ENCODE results near the gene TBXAS1. TPM values are rescaled to one million over a fixed set of nuclear protein-coding genes. Genes with fewer than 3 reads are reported as not detected.

The TBXAS1 gene
- total RNA-seq, 1 donor from 2014 or later, result 3.8 TPM

DNA sequence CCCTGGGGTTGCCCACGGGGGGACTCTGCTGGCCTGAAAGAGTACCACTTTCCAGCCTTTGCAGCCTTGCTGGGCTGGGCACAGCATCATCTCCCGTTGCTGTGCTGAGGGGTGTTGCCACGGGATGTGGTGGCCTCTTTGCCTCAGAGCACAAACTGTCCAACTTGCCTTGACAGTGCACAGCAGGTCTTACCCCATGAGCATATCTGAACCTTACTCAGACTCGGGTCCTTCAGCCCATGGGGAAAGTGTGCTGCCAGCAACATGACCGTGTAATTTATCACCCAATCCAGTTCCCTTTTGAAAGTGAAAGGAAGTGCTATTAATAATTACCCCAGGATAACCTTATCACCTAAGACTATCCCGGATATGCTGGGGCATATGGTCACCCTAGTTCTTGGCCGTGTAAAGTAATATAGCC is 46.8 kb downstream of the TBXAS1 start:
- no peak overlapping the region for H3K27ac ChIP-seq
- peaks cover 0 to 3% of the 10 kb centered on the region in 2 donors for H3K4me1 ChIP-seq
- no peaks in the 10 kb centered on the region for H3K9me3 ChIP-seq
- H3K36me3 ChIP-seq, result no peaks in the 10 kb centered on the region
- intact Hi-C loops (cut with DNase I), result no loop called here
- no peak for TF ChIP-seq CTCF (IDR thresholded peaks at IDR 0.05)
- H3K27me3 ChIP-seq, result no peaks in the 10 kb centered on the region
- H3K4me3 ChIP-seq, result no peak overlapping the region
- peak in 1 of 2 donors; percentile 58 for DNase-seq (ENCODE audit: low spot score in 2 of 2)

- Histone ChIP-seq H3K27me3 (no peaks in the 10 kb centered on the region), H3K4me3 (no peak overlapping the region), H3K4me1 (no peaks in the 10 kb centered on the region), H3K27ac (no peak overlapping the region), H3K9me3 (no peaks in the 10 kb centered on the region), H3K36me3 (no peaks in the 10 kb centered on the region)
- DNase-seq (ENCODE audit: low spot score in 2 of 2), result peak in 1 of 2 donors; percentile 19
- no peak for TF ChIP-seq CTCF (IDR thresholded peaks at IDR 0.05)
- intact Hi-C loops (cut with DNase I), result no loop called here
Measured at GRCh38 chr7:139876622-139877283, 47.7 kb downstream of the TBXAS1 start.

GRCh38 chr7:139883814-139884213 is 54.8 kb downstream of the TBXAS1 start:
- Histone ChIP-seq H3K4me1 (no peaks in the 10 kb centered on the region), H3K27ac (no peak overlapping the region), H3K27me3 (no peaks in the 10 kb centered on the region), H3K4me3 (no peak overlapping the region), H3K36me3 (no peaks in the 10 kb centered on the region), H3K9me3 (no peaks in the 10 kb centered on the region)
- no peak for DNase-seq (ENCODE audit: low spot score in 2 of 2)
- intact Hi-C loops (cut with DNase I), result no loop called here
- no peak for TF ChIP-seq CTCF (IDR thresholded peaks at IDR 0.05)

DNA sequence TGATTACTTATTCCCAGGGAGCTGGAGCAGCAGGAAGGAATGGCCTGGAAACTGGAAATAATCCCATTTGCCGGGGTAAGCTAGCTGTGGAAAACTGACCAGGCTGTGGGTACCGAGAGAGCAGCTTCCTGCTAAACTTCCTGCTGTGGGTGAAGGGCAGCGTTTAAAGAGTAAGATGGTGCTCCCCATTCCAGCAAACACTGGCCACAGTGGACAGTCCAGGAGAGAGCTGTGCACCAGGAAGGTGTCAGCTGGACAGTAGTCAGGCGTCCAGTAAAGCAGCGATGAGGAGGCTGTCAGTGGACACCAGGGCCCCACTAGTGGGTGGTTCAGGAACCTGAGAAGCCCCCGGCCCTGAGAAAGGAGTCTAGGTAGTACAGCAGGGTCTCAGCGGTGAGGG is 55.4 kb downstream of the TBXAS1 start:
- TF ChIP-seq CTCF (IDR thresholded peaks at IDR 0.05), result no peak
- Histone ChIP-seq H3K4me3 (no peak overlapping the region), H3K4me1 (no peaks in the 10 kb centered on the region), H3K9me3 (no peaks in the 10 kb centered on the region), H3K27ac (no peak overlapping the region), H3K27me3 (no peaks in the 10 kb centered on the region), H3K36me3 (no peaks in the 10 kb centered on the region)
- intact Hi-C loops (cut with DNase I), result no loop called here
- no peak for DNase-seq (ENCODE audit: low spot score in 2 of 2)

DNA sequence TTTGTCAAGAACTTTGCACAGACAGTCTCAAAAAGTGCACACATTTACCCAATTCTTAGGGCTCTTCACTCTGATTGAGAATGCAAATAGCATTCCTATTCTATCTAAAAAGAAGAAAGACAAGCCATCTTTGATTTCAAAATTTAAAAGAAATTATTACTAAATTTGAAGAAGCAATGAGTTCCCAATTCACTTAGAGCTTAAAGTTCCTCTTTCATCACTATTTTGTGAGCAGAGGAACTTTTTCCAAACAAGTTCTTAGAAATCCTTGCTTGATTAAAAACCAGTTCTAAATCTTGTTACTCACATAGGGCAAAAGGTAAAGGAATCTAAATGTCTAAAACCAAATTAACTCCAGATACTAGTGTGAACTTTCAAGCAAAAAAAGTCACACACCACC is 56.4 kb downstream of the TBXAS1 start:
- Histone ChIP-seq H3K9me3 (no peaks in the 10 kb centered on the region), H3K27me3 (no peaks in the 10 kb centered on the region), H3K4me3 (no peak overlapping the region), H3K36me3 (no peaks in the 10 kb centered on the region), H3K27ac (no peak overlapping the region), H3K4me1 (no peaks in the 10 kb centered on the region)
- no peak for TF ChIP-seq CTCF (IDR thresholded peaks at IDR 0.05)
- intact Hi-C loops (cut with DNase I), result no loop called here
- DNase-seq (ENCODE audit: low spot score in 2 of 2), result no peak

DNA sequence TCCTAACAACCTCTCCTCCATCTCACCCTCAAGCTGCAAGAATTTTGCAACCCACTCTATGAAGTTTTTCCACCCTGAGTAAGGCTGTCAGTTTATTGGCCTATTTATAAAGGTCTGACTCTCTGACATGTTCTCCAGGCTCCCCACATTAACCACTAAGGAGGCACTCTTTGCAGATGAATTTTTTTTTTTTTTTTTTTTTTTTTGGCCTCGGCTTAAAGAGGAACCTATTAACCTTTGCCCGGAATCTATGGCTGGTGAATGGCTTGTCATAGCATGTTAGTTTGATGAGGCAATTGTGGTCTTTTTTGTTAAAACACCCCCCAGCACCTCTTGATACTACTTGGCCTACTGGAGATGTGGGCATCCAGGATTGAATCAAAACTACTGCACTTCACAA is 57.1 kb downstream of the TBXAS1 start:
- no peaks in the 10 kb centered on the region for H3K4me1 ChIP-seq
- intact Hi-C loops (cut with DNase I), result no loop called here
- no peaks in the 10 kb centered on the region for H3K27me3 ChIP-seq
- no peak for DNase-seq (ENCODE audit: low spot score in 2 of 2)
- no peaks in the 10 kb centered on the region for H3K36me3 ChIP-seq
- no peak overlapping the region for H3K4me3 ChIP-seq
- no peaks in the 10 kb centered on the region for H3K9me3 ChIP-seq
- no peak overlapping the region for H3K27ac ChIP-seq
- no peak for TF ChIP-seq CTCF (IDR thresholded peaks at IDR 0.05)
